ENCODE measurements around the gene RFPL3.
"Not testable (repeated sequence)": the region's sequence is repeated elsewhere in the genome, so short reads cannot be mapped to it uniquely, and the experiment has no call there.

RFPL3 gene

GRCh38 chr22:32354360-32355351 lies 3.0 kb upstream of the RFPL3 start:
- DNase-seq, result no peak

GRCh38 chr22:32355760-32356159 lies 1.9 kb upstream of the RFPL3 start:
- DNase-seq, result peak; percentile 3

- DNase-seq, result not testable (repeated sequence)
Measured at GRCh38 chr22:32360096-32360495, 2.4 kb downstream of the RFPL3 start.

- DNase-seq, result no peak
Measured at GRCh38 chr22:32361257-32361656, 3.6 kb downstream of the RFPL3 start.

- no peak for DNase-seq
Measured at GRCh38 chr22:32364210-32364609, 6.5 kb downstream of the RFPL3 start.

- no peak for DNase-seq
Measured at GRCh38 chr22:32375678-32376450, 18.2 kb downstream of the RFPL3 start.

GRCh38 chr22:32376681-32377080 lies 19.0 kb downstream of the RFPL3 start:
- no peak for DNase-seq

GRCh38 chr22:32378707-32379272 lies 21.1 kb downstream of the RFPL3 start:
- no peak for DNase-seq

GRCh38 chr22:32380991-32381390 lies 23.3 kb downstream of the RFPL3 start:
- no peak for DNase-seq

- no peak for DNase-seq
Measured at GRCh38 chr22:32385681-32386080, 28.0 kb downstream of the RFPL3 start.

- DNase-seq, result no peak
Measured at GRCh38 chr22:32389685-32390084, 32.0 kb downstream of the RFPL3 start.

GRCh38 chr22:32395107-32395506 lies 37.4 kb downstream of the RFPL3 start:
- DNase-seq, result no peak

- no peak for DNase-seq
Measured at GRCh38 chr22:32396255-32396654, 38.6 kb downstream of the RFPL3 start.

- DNase-seq, result no peak
Measured at GRCh38 chr22:32396746-32397145, 39.1 kb downstream of the RFPL3 start.

- no peak for DNase-seq
Measured at GRCh38 chr22:32401486-32401885, 43.8 kb downstream of the RFPL3 start.

- no peak for DNase-seq
Measured at GRCh38 chr22:32404021-32404420, 46.4 kb downstream of the RFPL3 start.

GRCh38 chr22:32407312-32407711 lies 49.6 kb downstream of the RFPL3 start:
- no peak for DNase-seq

- no peak for DNase-seq
Measured at GRCh38 chr22:32407936-32408335, 50.3 kb downstream of the RFPL3 start.

- DNase-seq, result no peak
Measured at GRCh38 chr22:32409977-32410376, 52.3 kb downstream of the RFPL3 start.

- no peak for DNase-seq
Measured at GRCh38 chr22:32410459-32410858, 52.8 kb downstream of the RFPL3 start.

Measured in NCI-H1105 treated with DMSO at 0.1 percent for 48 hours (cell line).